MCF 10A (cell line): Measurements from ENCODE around the gene ELFN1. TPM values are rescaled to one million over a fixed set of nuclear protein-coding genes. Genes with fewer than 3 reads are reported as not detected.

Experiments used
- BruUV-seq: library from RNA; stranded (reverse); fragments of 400-500 nt; replicated peaks from 2 replicates; lab custom pipeline; 2021; lab: Mats Ljungman, UMichigan
- CTCF ChIA-PET: fragments of 300-600 bp; sonication (Branson Sonifier 250); formaldehyde crosslinking; extraction: SDS; loops from one replicate; lab custom pipeline; 2021; ENCODE audit warnings: antibody characterized with exemption, inconsistent platforms; lab: Yijun Ruan, JAX
- POLR2A ChIA-PET: fragments of 300-600, 350-650 bp; sonication (Branson Sonifier 250); formaldehyde crosslinking; extraction: SDS; loops from one replicate; lab custom pipeline; 2020; ENCODE audit warnings: antibody characterized with exemption, inconsistent platforms; lab: Yijun Ruan, JAX
- DNase-seq: peaks from one replicate; pipeline ENCODE4 v3.0.0-alpha.2; 2018; ENCODE audit not compliant: unreplicated experiment
- H3K27ac Mint-ChIP-seq: one replicate; pipeline ENCODE4 v1.8.0; 2022; ENCODE audit warnings: mild to moderate bottlenecking, low read depth, mixed read lengths; ENCODE audit not compliant: unreplicated experiment
- H3K27me3 Mint-ChIP-seq: one replicate; pipeline ENCODE4 v1.8.0; 2022; ENCODE audit warnings: mixed read lengths; ENCODE audit not compliant: insufficient read depth, unreplicated experiment
- H3K36me3 Mint-ChIP-seq: one replicate; pipeline ENCODE4 v1.8.0; 2022; ENCODE audit warnings: mild to moderate bottlenecking, moderate library complexity, mixed read lengths; ENCODE audit not compliant: insufficient read depth, unreplicated experiment
- H3K4me1 Mint-ChIP-seq: one replicate; pipeline ENCODE4 v1.8.0; 2022; ENCODE audit warnings: mixed read lengths; ENCODE audit not compliant: insufficient read depth, unreplicated experiment
- H3K4me3 Mint-ChIP-seq: one replicate; pipeline ENCODE4 v1.8.0; 2022; ENCODE audit warnings: mild to moderate bottlenecking, moderate library complexity, mixed read lengths; ENCODE audit not compliant: unreplicated experiment
- H3K9me3 Mint-ChIP-seq: one replicate; pipeline ENCODE4 v1.8.0; 2022; ENCODE audit warnings: mixed read lengths; ENCODE audit not compliant: unreplicated experiment
- intact Hi-C: fragments of 100-400 bp; cut with micrococcal nuclease; formaldehyde crosslinking; loops from 2 replicates; pipeline ENCODE4 v1.14.1; 2022
- total RNA-seq: library from RNA; stranded (reverse); gene quantifications from 2 replicates; pipeline ENCODE4 v1.2.3, GENCODE V29; 2022
- TF ChIP-seq, protein P1 (sequence below): fragments of 200-600 bp; IDR thresholded peaks from one replicate; pipeline ENCODE4 v1.8.0; 2022; ENCODE audit warnings: antibody characterized with exemption, mild to moderate bottlenecking; ENCODE audit not compliant: unreplicated experiment

The ELFN1 gene
- total RNA-seq, 1 experiment from 2014 or later, result not detected

GRCh38 chr7:1710936-1711335 lies 40.9 kb downstream of the ELFN1 start:
- TF ChIP-seq, protein P1, sequence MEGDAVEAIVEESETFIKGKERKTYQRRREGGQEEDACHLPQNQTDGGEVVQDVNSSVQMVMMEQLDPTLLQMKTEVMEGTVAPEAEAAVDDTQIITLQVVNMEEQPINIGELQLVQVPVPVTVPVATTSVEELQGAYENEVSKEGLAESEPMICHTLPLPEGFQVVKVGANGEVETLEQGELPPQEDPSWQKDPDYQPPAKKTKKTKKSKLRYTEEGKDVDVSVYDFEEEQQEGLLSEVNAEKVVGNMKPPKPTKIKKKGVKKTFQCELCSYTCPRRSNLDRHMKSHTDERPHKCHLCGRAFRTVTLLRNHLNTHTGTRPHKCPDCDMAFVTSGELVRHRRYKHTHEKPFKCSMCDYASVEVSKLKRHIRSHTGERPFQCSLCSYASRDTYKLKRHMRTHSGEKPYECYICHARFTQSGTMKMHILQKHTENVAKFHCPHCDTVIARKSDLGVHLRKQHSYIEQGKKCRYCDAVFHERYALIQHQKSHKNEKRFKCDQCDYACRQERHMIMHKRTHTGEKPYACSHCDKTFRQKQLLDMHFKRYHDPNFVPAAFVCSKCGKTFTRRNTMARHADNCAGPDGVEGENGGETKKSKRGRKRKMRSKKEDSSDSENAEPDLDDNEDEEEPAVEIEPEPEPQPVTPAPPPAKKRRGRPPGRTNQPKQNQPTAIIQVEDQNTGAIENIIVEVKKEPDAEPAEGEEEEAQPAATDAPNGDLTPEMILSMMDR, result no peak
- DNase-seq, result no peak
- Mint-ChIP-seq H3K9me3 (no peaks in the 10 kb centered on the region), H3K36me3 (no peaks in the 10 kb centered on the region), H3K4me3 (no peak overlapping the region), H3K27me3 (peaks cover 23% of the 10 kb centered on the region), H3K27ac (no peak overlapping the region), H3K4me1 (no peaks in the 10 kb centered on the region)
- intact Hi-C loops, result no loop called here
- BruUV-seq, result no TSS peak
- ChIA-PET POLR2A (no interaction called here), CTCF (interaction anchor here (0.5 to 0.7 kb wide), 3 partner anchors 75 to 615 kb away, joined by 3 to 4 read pairs (median 3); no protein-coding TSS in a partner anchor)

- no peak for DNase-seq
- H3K36me3 Mint-ChIP-seq, result no peaks in the 10 kb centered on the region
- no peak overlapping the region for H3K27ac Mint-ChIP-seq
- no peak overlapping the region for H3K4me3 Mint-ChIP-seq
- H3K27me3 Mint-ChIP-seq, result peaks cover 35% of the 10 kb centered on the region
- intact Hi-C loops, result no loop called here
- ChIA-PET POLR2A (no interaction called here), CTCF (no interaction called here)
- BruUV-seq, result no TSS peak
- peaks cover 5% of the 10 kb centered on the region for H3K4me1 Mint-ChIP-seq
- TF ChIP-seq, protein P1, result no peak
- no peaks in the 10 kb centered on the region for H3K9me3 Mint-ChIP-seq
Observed at GRCh38 chr7:1712907-1713501, 42.9 kb downstream of the ELFN1 start.

GRCh38 chr7:1713502-1714484 lies 43.7 kb downstream of the ELFN1 start:
- peaks cover 5% of the 10 kb centered on the region for H3K4me1 Mint-ChIP-seq
- H3K27ac Mint-ChIP-seq, result no peak overlapping the region
- H3K27me3 Mint-ChIP-seq, result peaks cover 35% of the 10 kb centered on the region
- no peak for DNase-seq
- no peaks in the 10 kb centered on the region for H3K36me3 Mint-ChIP-seq
- BruUV-seq, result no TSS peak
- CTCF ChIA-PET, result interaction anchor here (0.8 to 1.0 kb wide), 2 partner anchors 9 to 135 kb away, joined by 4 read pairs; no protein-coding TSS in a partner anchor
- POLR2A ChIA-PET, result interaction anchor here (0.7 kb wide), 1 partner anchor 398 kb away, joined by 3 read pairs; no protein-coding TSS in a partner anchor
- no peaks in the 10 kb centered on the region for H3K9me3 Mint-ChIP-seq
- TF ChIP-seq, protein P1, result no peak
- no peak overlapping the region for H3K4me3 Mint-ChIP-seq
- intact Hi-C loops, result no loop called here
